SU-DHL-6 (cell line): Measurements from ENCODE around the gene CRMP1.

ENCODE experiments used
- EZH2phosphoT487 ChIP-seq: fragments of 200-600 bp; sonication (generic), shearing (Covaris generic); conservative IDR thresholded peaks from 2 replicates; pipeline ENCODE4 v1.6.1; 2018; ENCODE audit warnings: mild to moderate bottlenecking, antibody characterized with exemption, low read length, moderate library complexity, mixed read lengths
- TF ChIP-seq, protein P1 (sequence below): fragments of 200-600 bp; sonication (generic); IDR thresholded peaks from one replicate; pipeline ENCODE4 v1.5.1; 2017; ENCODE audit warnings: antibody characterized with exemption, mild to moderate bottlenecking, low read length, moderate library complexity; ENCODE audit not compliant: insufficient read depth, poor library complexity, severe bottlenecking

DNA sequence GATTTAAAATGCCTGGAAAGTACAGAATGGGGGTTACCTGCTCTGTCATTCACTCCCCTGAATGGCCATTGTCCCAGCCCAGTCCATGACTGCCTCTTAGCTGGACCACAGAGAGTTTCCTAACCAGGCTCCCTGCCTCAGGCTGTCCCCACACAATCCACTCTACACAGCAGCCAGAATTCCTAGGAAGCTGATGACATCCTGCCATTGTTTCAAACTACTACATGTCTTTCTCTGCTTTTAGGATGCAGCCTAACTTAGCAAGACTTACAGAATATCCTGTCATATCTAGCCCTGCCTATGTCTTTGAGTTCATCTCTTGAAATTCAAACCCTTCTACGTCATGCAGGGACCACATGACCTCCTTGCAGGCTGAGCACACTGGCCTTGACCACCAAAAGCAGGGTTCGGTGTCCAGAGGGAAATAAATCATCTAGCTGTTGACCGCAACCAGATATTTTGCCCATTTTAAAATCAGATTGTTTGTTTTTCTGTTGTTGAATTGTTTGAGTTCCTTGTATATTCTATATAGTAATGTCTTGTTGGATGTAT is 16.1 kb upstream of the CRMP1 start:
- TF ChIP-seq, protein P1, sequence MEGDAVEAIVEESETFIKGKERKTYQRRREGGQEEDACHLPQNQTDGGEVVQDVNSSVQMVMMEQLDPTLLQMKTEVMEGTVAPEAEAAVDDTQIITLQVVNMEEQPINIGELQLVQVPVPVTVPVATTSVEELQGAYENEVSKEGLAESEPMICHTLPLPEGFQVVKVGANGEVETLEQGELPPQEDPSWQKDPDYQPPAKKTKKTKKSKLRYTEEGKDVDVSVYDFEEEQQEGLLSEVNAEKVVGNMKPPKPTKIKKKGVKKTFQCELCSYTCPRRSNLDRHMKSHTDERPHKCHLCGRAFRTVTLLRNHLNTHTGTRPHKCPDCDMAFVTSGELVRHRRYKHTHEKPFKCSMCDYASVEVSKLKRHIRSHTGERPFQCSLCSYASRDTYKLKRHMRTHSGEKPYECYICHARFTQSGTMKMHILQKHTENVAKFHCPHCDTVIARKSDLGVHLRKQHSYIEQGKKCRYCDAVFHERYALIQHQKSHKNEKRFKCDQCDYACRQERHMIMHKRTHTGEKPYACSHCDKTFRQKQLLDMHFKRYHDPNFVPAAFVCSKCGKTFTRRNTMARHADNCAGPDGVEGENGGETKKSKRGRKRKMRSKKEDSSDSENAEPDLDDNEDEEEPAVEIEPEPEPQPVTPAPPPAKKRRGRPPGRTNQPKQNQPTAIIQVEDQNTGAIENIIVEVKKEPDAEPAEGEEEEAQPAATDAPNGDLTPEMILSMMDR, result no peak
- no peak for TF ChIP-seq EZH2phosphoT487
